ENCODE measurements around the gene TTLL4.

DNA sequence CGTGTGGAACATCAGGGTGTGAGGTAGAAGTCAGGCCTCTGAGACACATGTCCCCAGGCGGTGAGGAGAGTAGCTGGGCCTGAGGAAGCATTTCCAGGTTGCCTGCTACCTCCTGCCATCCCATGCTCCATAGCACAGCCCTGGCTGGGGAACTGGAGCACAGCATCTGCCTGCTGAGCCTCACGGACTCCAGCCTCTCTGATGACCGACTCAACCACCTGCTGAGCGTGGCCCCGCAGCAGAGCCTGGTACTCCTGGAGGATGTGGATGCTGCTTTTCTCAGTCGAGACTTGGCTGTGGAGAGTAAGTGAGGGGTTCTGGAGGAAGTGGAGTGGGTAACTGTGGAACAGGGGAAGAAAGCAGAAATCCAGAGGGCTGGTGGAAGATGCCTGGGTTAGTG, 48.3 kb upstream of the TTLL4 start:
- TF ChIP-seq, protein P1, sequence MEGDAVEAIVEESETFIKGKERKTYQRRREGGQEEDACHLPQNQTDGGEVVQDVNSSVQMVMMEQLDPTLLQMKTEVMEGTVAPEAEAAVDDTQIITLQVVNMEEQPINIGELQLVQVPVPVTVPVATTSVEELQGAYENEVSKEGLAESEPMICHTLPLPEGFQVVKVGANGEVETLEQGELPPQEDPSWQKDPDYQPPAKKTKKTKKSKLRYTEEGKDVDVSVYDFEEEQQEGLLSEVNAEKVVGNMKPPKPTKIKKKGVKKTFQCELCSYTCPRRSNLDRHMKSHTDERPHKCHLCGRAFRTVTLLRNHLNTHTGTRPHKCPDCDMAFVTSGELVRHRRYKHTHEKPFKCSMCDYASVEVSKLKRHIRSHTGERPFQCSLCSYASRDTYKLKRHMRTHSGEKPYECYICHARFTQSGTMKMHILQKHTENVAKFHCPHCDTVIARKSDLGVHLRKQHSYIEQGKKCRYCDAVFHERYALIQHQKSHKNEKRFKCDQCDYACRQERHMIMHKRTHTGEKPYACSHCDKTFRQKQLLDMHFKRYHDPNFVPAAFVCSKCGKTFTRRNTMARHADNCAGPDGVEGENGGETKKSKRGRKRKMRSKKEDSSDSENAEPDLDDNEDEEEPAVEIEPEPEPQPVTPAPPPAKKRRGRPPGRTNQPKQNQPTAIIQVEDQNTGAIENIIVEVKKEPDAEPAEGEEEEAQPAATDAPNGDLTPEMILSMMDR (IDR thresholded peaks at IDR 0.05): no peak
- TF ChIP-seq POLR2A (IDR thresholded peaks at IDR 0.05): no peak

All from body of pancreas (tissue), 4 donors.